ENCODE measurements around the gene ZNF221.

Gene ZNF221

GRCh38 chr19:43960411-43960810 lies 9.4 kb downstream of the ZNF221 start:
- no peak for DNase-seq

GRCh38 chr19:43966079-43966694 lies 15.2 kb downstream of the ZNF221 start:
- DNase-seq = no peak

GRCh38 chr19:43976732-43977131 lies 25.7 kb downstream of the ZNF221 start:
- DNase-seq = no peak

DNA sequence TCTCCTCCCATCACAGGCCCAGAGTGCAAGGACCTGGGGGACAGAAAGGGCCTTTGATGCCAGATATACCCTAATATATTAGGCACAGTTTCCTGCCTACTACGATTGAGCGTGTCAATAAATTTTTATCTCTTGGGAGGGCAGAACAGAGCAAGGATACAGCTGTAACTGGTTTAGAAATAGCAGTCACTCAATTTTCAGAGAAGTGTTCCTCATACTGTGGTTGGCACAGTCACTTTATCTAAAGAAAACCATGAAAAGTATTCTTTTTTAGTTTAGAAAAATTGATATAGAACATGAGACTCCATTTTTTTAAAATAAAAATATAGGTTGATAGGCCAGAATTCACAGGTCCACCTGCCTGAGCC lies 32.5 kb downstream of the ZNF221 start:
- no peak for DNase-seq

DNA sequence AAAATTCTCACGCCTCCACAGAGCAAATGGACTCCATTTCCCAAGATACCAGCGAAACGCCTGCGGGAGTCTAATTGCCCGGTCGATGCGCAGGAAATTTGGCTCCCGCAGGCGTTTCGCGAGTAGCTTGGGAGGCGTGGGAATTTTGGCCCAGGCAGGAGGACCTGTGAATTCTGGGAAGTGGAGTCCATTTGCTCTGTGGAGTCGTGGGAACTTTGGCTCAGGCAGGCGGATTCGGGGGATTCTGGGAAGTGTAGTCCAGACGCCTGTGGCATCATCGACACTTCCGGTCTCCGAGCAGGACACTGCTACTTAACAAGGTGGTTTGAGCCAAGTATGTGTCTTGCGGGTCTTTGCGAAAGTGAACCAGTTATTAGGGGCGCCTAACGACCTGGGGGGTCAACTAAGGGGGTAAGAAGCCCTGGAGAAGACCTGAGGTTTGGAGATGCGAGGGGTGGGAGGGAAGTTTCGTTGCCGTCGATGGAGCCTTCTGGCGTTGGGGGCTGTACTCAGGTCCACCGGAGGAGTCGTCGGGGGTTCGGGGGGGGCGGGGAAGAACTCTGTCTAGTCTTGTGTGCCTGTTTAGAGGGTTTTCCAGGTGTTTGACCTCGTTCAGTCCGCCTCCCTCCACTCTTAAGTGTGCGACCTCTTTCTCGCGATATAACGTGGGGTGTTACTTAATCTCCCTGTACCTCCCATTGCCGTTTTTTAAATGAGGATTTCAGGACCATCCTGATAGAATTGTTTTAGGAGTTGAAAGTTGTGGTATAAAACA lies 33.1 kb downstream of the ZNF221 start, which contains the start of gene ZNF155:
Gene ZNF155, plus strand, starts transcription at position 277 of the 775 bp plus-strand sequence. CDS start 4,356 bp downstream, outside the sequence.
- DNase-seq = peak; percentile 83

DNA sequence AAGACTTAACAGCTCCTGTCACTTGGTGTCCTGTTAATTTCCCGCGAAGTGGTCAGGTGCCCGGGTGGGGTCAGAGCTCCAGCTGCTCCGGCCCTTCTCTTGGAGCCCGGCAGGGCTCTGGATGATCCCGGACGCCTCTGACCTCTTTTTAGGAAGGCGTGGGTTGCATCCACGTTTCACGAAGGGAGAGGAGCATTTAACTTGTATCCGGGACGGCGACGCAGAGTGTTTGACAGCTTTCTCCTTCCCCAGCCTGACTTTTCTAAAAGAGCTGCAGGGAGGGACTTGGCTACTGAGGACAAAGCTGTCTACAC lies 33.6 kb downstream of the ZNF221 start:
- DNase-seq = no peak

DNA sequence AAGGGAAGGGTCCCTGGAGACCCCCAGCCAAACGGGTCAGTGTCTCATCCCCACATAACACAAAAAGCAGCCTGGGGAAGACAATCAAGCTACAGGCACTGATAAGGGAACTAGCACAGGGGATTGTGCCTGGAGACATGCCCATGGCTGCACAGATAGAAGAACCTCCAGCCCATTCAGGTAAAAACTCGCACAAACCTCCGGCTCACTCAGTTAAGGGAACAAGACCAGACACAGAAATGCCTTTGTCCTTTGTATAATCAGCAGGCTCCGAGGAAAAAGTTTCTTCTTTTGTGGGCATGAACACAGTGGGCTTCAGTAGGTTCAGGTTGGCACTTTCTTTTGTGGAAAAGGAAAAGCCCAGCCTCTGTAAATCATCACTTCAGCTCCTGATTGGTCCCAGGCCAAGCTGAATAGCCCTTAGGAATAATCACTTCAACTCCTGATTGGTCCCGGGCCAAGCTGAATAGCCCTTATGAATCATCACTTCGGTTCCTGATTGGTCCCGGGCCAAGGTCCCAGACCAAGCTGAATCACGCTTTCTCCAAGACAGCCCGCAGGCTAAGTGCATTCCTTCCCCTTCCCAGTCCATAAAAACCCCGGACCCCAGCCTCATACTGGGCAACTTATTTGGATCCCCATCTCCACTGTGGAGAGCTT lies 46.7 kb downstream of the ZNF221 start:
- DNase-seq = no peak

- DNase-seq = no peak
These were observed 51.2 kb downstream of the ZNF221 start for GRCh38 chr19:44002212-44002565.

DNA sequence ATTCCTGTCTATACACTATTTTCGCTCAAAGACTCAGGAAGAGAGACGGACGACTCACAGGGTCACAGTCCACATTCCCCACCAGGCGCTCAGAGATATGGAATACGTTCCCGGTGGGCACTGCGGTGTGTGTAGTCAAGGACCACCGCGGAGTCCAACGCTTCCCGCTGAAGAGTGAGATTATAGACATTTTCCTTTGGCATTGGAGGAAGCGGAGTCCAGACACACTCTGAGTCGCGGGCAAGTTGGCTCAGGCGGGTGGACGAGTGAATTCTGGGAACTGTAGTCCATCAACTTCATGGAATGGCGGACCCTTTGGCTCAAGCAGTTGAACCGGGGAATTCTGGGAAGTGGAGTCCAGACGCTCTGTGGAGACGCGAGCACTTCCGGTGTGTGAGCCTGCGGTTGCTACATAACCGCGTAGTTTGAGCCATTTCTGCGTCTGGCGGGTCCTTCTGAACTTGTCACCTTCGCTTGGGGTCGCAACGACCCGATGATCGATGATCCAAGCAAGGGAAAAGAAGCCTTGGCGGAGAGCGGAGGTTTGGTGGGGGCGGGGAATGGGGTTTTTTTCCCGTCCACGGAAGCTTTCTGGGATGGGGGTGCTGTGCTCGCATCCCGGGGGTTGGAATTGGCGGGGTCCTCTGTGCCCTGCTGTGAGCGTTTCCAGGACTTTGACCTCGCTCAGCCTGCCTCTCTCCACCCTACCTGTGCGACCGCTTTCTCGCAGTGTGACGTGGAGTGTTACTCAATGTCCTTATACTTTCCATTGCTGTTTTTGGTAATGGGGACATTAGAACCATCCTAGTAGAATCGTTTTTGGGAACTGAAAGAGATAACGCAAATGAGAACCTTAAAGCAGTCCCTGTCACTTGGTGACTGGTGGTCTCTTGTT lies 51.8 kb downstream of the ZNF221 start, which contains the start of gene ZNF230:
Gene ZNF230, plus strand, starts transcription at position 392 of the 895 bp plus-strand sequence. CDS start 4,122 bp downstream, outside the sequence.
- peak; percentile 73 for DNase-seq

DNA sequence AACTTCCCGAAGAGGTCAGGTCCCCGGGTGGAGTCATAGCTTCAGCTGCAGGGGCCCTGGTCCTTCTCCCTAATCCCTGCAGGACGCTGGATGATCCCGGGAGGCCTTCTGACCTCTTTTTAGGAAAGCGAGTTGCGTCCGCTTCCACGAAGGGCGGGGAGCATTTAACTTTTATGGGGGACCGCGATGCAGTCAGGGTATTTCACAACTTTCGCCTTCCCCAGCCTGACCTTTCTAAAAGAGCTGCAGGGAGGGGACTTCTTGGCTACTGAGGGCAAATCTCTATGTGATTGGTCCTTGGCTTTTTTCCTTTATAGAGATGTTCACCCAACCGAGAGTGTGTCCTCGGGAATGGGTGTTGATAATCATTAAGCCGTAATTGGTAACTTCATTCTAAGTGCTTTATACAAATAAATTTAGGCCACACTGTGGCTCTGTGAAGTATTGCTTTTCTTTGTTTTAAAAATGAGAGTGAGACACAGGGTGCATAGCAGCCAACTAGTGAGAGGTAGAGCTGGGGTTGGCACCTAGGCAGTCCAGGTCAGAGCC lies 52.5 kb downstream of the ZNF221 start:
- no peak for DNase-seq

- no peak for DNase-seq
These were observed 54.9 kb downstream of the ZNF221 start for GRCh38 chr19:44005973-44006372.

DNA sequence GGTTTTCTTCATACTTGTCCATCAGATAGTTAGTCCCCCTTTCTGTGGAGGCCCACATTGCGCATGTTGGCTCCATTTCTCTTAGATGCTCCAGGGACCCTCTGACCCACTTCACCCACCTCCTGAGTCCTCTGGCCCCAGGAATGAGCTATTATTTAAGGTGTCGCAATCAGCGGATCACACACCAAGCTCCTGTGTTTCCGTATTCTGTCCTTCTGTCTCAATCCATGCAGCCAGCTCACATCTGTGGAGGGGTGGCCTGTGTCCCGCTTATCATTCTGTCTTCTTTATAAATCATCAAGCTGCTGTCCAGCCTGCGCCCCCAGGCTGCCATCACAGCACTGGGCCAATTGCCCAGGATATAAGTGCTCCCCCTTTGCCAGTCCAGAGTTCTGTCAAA lies 56.4 kb downstream of the ZNF221 start:
- DNase-seq = no peak

- DNase-seq = no peak
These were observed 59.4 kb downstream of the ZNF221 start for GRCh38 chr19:44010468-44010867.

Measured in NCI-H1436 treated with DMSO at 0.1 percent for 48 hours (cell line).